Activated T-cell treated with anti-CD3 and anti-CD28 coated beads, Interleukin-2, amount 50 U/mL, for 72 hours (primary cell): Measurements from ENCODE around the gene DDIT4L. TPM values are rescaled to one million over a fixed set of nuclear protein-coding genes. Genes with fewer than 3 reads are reported as not detected.
A peak's percentile ranks its signal among the peaks of the same experiment; 100 is the strongest.
"Not testable (repeated sequence)": the region's sequence is repeated elsewhere in the genome, so short reads cannot be mapped to it uniquely, and the experiment has no call there.

Source experiments
- ATAC-seq, 2 donors: fragments of 150-1000 bp; cut with Tn5 transposase; replicated peaks in 1 of 2; 2 replicates each; pipeline ENCODE4 v1.10.0; 2021; ENCODE audit warnings: moderate library complexity in 2 of 2, mild to moderate bottlenecking in 1 of 2
- DNase-seq, 2 donors: peaks; one replicate each; pipeline ENCODE4 v3.0.0; 2021 to 2022; ENCODE audit warnings: mixed read lengths in 1 of 2
- H3K27ac Mint-ChIP-seq: one replicate; pipeline ENCODE4 v1.8.0; 2022; ENCODE audit warnings: mild to moderate bottlenecking, moderate library complexity, mixed read lengths
- H3K27me3 Mint-ChIP-seq: one replicate; pipeline ENCODE4 v1.8.0; 2022; ENCODE audit warnings: low read depth, mixed read lengths
- H3K36me3 Mint-ChIP-seq, 2 donors: one replicate each; pipeline ENCODE4 v1.8.0; 2022; ENCODE audit warnings: mixed read lengths in 2 of 2, mild to moderate bottlenecking in 1 of 2; ENCODE audit not compliant: insufficient read depth in 2 of 2
- H3K4me1 Mint-ChIP-seq: one replicate; pipeline ENCODE4 v1.8.0; 2022; ENCODE audit warnings: low read depth, mixed read lengths
- H3K4me3 Mint-ChIP-seq, 2 donors: one replicate each; pipeline ENCODE4 v1.8.0; 2022; ENCODE audit warnings: mild to moderate bottlenecking in 2 of 2, mixed read lengths in 2 of 2, moderate library complexity in 2 of 2
- H3K9me3 Mint-ChIP-seq, 2 donors: one replicate each; pipeline ENCODE4 v1.8.0; 2022; ENCODE audit warnings: mixed read lengths in 2 of 2
- total RNA-seq, 2 donors: library from RNA; stranded (reverse); gene quantifications; one replicate each; pipeline ENCODE4 v1.2.3, GENCODE V29; 2022

Gene DDIT4L
- total RNA-seq, 2 donors from 2014 or later = 0.72 to 0.90 TPM

GRCh38 chr4:100149190-100149589 lies 41.1 kb downstream of the DDIT4L start:
- ATAC-seq = peak in 1 of 2 donors; percentile 38
- H3K36me3 Mint-ChIP-seq = no peaks in the 10 kb centered on the region
- peaks cover 0 to 2% of the 10 kb centered on the region in 2 donors for H3K9me3 Mint-ChIP-seq
- no peak overlapping the region for H3K4me3 Mint-ChIP-seq
- H3K27me3 Mint-ChIP-seq = no peaks in the 10 kb centered on the region
- no peaks in the 10 kb centered on the region for H3K4me1 Mint-ChIP-seq
- DNase-seq = no peak
- H3K27ac Mint-ChIP-seq = no peak overlapping the region

- DNase-seq (no peak), ATAC-seq (no peak)
- Mint-ChIP-seq H3K27ac (peak overlapping the region; percentile 38), H3K4me3 (no peak overlapping the region), H3K4me1 (no peaks in the 10 kb centered on the region), H3K27me3 (no peaks in the 10 kb centered on the region), H3K9me3 (no peaks in the 10 kb centered on the region), H3K36me3 (no peaks in the 10 kb centered on the region)
Measured at GRCh38 chr4:100147684-100148083, 42.6 kb downstream of the DDIT4L start.

GRCh38 chr4:100147198-100147597 lies 43.1 kb downstream of the DDIT4L start:
- H3K4me3 Mint-ChIP-seq = no peak overlapping the region
- H3K4me1 Mint-ChIP-seq = no peaks in the 10 kb centered on the region
- DNase-seq (no peak), ATAC-seq (no peak)
- no peaks in the 10 kb centered on the region for H3K27me3 Mint-ChIP-seq
- H3K9me3 Mint-ChIP-seq = no peaks in the 10 kb centered on the region
- no peaks in the 10 kb centered on the region for H3K36me3 Mint-ChIP-seq
- H3K27ac Mint-ChIP-seq = no peak overlapping the region

- no peaks in the 10 kb centered on the region for H3K9me3 Mint-ChIP-seq
- ATAC-seq = no peak
Measured at GRCh38 chr4:100146756-100147155, 43.5 kb downstream of the DDIT4L start.

GRCh38 chr4:100137320-100137719 lies 52.9 kb downstream of the DDIT4L start:
- not testable (repeated sequence) for H3K4me1 Mint-ChIP-seq, H3K36me3 Mint-ChIP-seq, ATAC-seq, H3K4me3 Mint-ChIP-seq, H3K27ac Mint-ChIP-seq, DNase-seq, H3K27me3 Mint-ChIP-seq, H3K9me3 Mint-ChIP-seq

More at GRCh38 chr4:100146756-100147155, 43.5 kb downstream of the DDIT4L start:
- H3K4me3 Mint-ChIP-seq = no peak overlapping the region
- no peak overlapping the region for H3K27ac Mint-ChIP-seq
- no peaks in the 10 kb centered on the region for H3K4me1 Mint-ChIP-seq
- no peak for DNase-seq
- no peaks in the 10 kb centered on the region for H3K36me3 Mint-ChIP-seq
- no peaks in the 10 kb centered on the region for H3K27me3 Mint-ChIP-seq

Other genes starting within 250 kb of the DDIT4L start
- 10 to 100 TPM; 46.1 to 60.5 TPM for gene DNAJB14, start 243.8 kb downstream of the DDIT4L start, total RNA-seq
- 100 to 1,000 TPM; 417 to 443 TPM for gene H2AZ1, start 240.2 kb downstream of the DDIT4L start, total RNA-seq